H1 (cell line): ENCODE data around the gene SH3PXD2A. TPM values are rescaled to one million over a fixed set of nuclear protein-coding genes. Genes with fewer than 3 reads are reported as not detected.
A peak's percentile ranks its signal among the peaks of the same experiment; 100 is the strongest.

Experiments used
- CTCF ChIA-PET: fragments of 300-600 bp; sonication (Branson Sonifier 250); formaldehyde crosslinking; loops from one replicate; lab custom pipeline; 2021; ENCODE audit not compliant: partially characterized antibody; lab: Charles Lee
- POLR2A ChIA-PET: fragments of 300-600 bp; sonication (Branson Sonifier 250); formaldehyde crosslinking; loops from one replicate; lab custom pipeline; 2021; ENCODE audit warnings: inconsistent platforms; ENCODE audit not compliant: partially characterized antibody; lab: Charles Lee
- DNase-seq, 2 experiments: peaks; one replicate each; pipeline versions ENCODE4 v3.0.0 to v3.0.0-alpha.2; 2010 to 2022; ENCODE audit warnings: low spot score in 2 of 2, low read depth in 1 of 2, mixed read lengths in 1 of 2
- FAIRE-seq: peaks from 2 replicates; lab custom pipeline; 2011; peaks lifted over from hg19 to GRCh38; lab: Jason Lieb, UNC
- H2AFZ ChIP-seq: 2 replicates; pipeline ENCODE4 v1.8.1; 2012; ENCODE audit warnings: low read length, inconsistent platforms
- H2AK5ac ChIP-seq: 2 replicates; pipeline ENCODE4 v1.6.1; 2013; ENCODE audit warnings: low read depth, low read length
- H2BK120ac ChIP-seq: replicated peaks from 2 replicates; pipeline ENCODE3; 2013; ENCODE audit warnings: low read depth, low read length, inconsistent platforms
- H2BK12ac ChIP-seq: 2 replicates; pipeline ENCODE4 v1.6.1; 2013; ENCODE audit warnings: low read depth, low read length
- H2BK15ac ChIP-seq: 2 replicates; pipeline ENCODE4 v1.6.1; 2013; ENCODE audit warnings: low read length
- H2BK20ac ChIP-seq: 2 replicates; pipeline ENCODE4 v1.6.1; 2013; ENCODE audit warnings: low read length
- H2BK5ac ChIP-seq: 2 replicates; pipeline ENCODE4 v1.6.1; 2013; ENCODE audit warnings: low read depth, low read length
- H3K14ac ChIP-seq: 2 replicates; pipeline ENCODE4 v1.6.1; 2013; ENCODE audit warnings: inconsistent platforms; ENCODE audit not compliant: insufficient read length
- H3K18ac ChIP-seq: 2 replicates; pipeline ENCODE4 v1.6.1; 2013; ENCODE audit warnings: low read length; ENCODE audit errors: extremely low read depth
- H3K23ac ChIP-seq: 2 replicates; pipeline ENCODE4 v1.6.1; 2013; ENCODE audit warnings: inconsistent platforms; ENCODE audit not compliant: insufficient read length
- H3K23me2 ChIP-seq: 2 replicates; pipeline ENCODE4 v1.6.1; 2013; ENCODE audit warnings: low read depth, low read length
- H3K27ac ChIP-seq: 2 replicates; pipeline ENCODE4 v1.6.1; 2011; ENCODE audit warnings: low read depth, low read length, inconsistent platforms
- H3K27me3 ChIP-seq, 4 experiments: replicated peaks in 1 of 4; 1 replicate in 1 of 4; 2 replicates in 3 of 4; pipeline versions ENCODE4 v1.6.1 to v1.8.1; 2011 to 2013; ENCODE audit warnings: low read length in 3 of 4, mild to moderate bottlenecking in 3 of 4, inconsistent platforms in 2 of 4, mixed read lengths in 2 of 4, moderate library complexity in 1 of 4; ENCODE audit not compliant: control insufficient read depth in 3 of 4, insufficient read depth in 3 of 4; ENCODE audit errors: extremely low read depth in 1 of 4
- H3K36me3 ChIP-seq, 4 experiments: 2 replicates each; pipeline versions ENCODE4 v1.6.1 to v1.8.1; 2011 to 2013; ENCODE audit warnings: mild to moderate bottlenecking in 4 of 4, low read length in 3 of 4, moderate library complexity in 2 of 4, control low read depth in 1 of 4, inconsistent platforms in 1 of 4; ENCODE audit not compliant: insufficient read depth in 4 of 4, control insufficient read depth in 2 of 4
- H3K4ac ChIP-seq: replicated peaks from 2 replicates; pipeline ENCODE3; 2013; ENCODE audit warnings: low read length, low read depth, mixed read lengths, inconsistent platforms; ENCODE audit not compliant: insufficient read length
- H3K4me1 ChIP-seq, 4 experiments: replicated peaks in 1 of 4; 1 replicate in 1 of 4; 2 replicates in 3 of 4; pipeline versions ENCODE4 v1.6.1 to v1.8.1; 2011 to 2013; ENCODE audit warnings: low read length in 3 of 4, inconsistent platforms in 2 of 4, mixed read lengths in 1 of 4; ENCODE audit not compliant: insufficient read depth in 4 of 4, control insufficient read depth in 3 of 4
- H3K4me2 ChIP-seq, 2 experiments: 2 replicates each; pipeline versions ENCODE4 v1.6.1 to v1.8.1; 2011 to 2013; ENCODE audit warnings: low read depth in 2 of 2, low read length in 2 of 2, control low read depth in 1 of 2, inconsistent platforms in 1 of 2, mild to moderate bottlenecking in 1 of 2; ENCODE audit not compliant: insufficient read depth in 1 of 2
- H3K4me3 ChIP-seq, 4 experiments: fragments of 200-600, 300-600 bp in 1 of 4; sonication (generic), shearing (Covaris generic), sonication (Bioruptor Twin) in 1 of 4; 2 replicates each; pipeline versions ENCODE4 v1.5.1 to v1.8.1; 2011 to 2016; ENCODE audit warnings: low read length in 4 of 4, low read depth in 3 of 4, control low read depth in 2 of 4, inconsistent platforms in 2 of 4, mild to moderate bottlenecking in 2 of 4, mixed read lengths in 1 of 4, moderate library complexity in 1 of 4; ENCODE audit not compliant: insufficient read depth in 2 of 4; ENCODE audit errors: extremely low read depth in 1 of 4
- H3K56ac ChIP-seq: replicated peaks from 2 replicates; pipeline ENCODE3; 2013; ENCODE audit warnings: low read depth, mild to moderate bottlenecking, mixed read lengths, low read length, inconsistent platforms; ENCODE audit not compliant: insufficient read length
- H3K79me1 ChIP-seq: 2 replicates; pipeline ENCODE4 v1.6.1; 2013; ENCODE audit warnings: low read depth, low read length, control low read depth
- H3K79me2 ChIP-seq, 2 experiments: 2 replicates each; pipeline versions ENCODE4 v1.6.1 to v1.8.1; 2012 to 2013; ENCODE audit warnings: low read length in 2 of 2, mild to moderate bottlenecking in 2 of 2, inconsistent platforms in 1 of 2; ENCODE audit not compliant: insufficient read depth in 2 of 2, control insufficient read depth in 1 of 2
- H3K9ac ChIP-seq, 4 experiments: replicated peaks in 1 of 4; 1 replicate in 1 of 4; 2 replicates in 3 of 4; pipeline versions ENCODE4 v1.6.1 to v1.8.1; 2011 to 2013; ENCODE audit warnings: low read depth in 3 of 4, low read length in 3 of 4, control low read depth in 2 of 4, mild to moderate bottlenecking in 2 of 4, moderate library complexity in 2 of 4, inconsistent platforms in 1 of 4; ENCODE audit errors: extremely low read depth in 1 of 4
- H3K9me3 ChIP-seq, 2 experiments: 2 replicates each; pipeline versions ENCODE4 v1.6.1 to v1.8.1; 2012 to 2013; ENCODE audit warnings: mild to moderate bottlenecking in 2 of 2, moderate library complexity in 2 of 2, control low read depth in 1 of 2, inconsistent platforms in 1 of 2, low read depth in 1 of 2, low read length in 1 of 2, mixed read lengths in 1 of 2; ENCODE audit not compliant: insufficient read depth in 2 of 2
- H4K20me1 ChIP-seq, 2 experiments: replicated peaks in 1 of 2; 2 replicates each; pipeline versions ENCODE3 to v1.8.1; 2011 to 2013; ENCODE audit warnings: inconsistent platforms in 2 of 2, low read length in 2 of 2, mild to moderate bottlenecking in 1 of 2; ENCODE audit not compliant: insufficient read depth in 2 of 2, control insufficient read depth in 1 of 2
- H4K5ac ChIP-seq: 2 replicates; pipeline ENCODE4 v1.6.1; 2013; ENCODE audit warnings: low read length, low read depth, mixed read lengths, inconsistent platforms; ENCODE audit not compliant: insufficient read length
- H4K8ac ChIP-seq: 2 replicates; pipeline ENCODE4 v1.8.0; 2013; ENCODE audit warnings: mild to moderate bottlenecking, moderate library complexity, low read length, inconsistent platforms; ENCODE audit not compliant: insufficient read depth; ENCODE audit errors: extremely low read depth
- H4K91ac ChIP-seq: replicated peaks from 2 replicates; pipeline ENCODE3; 2013; ENCODE audit warnings: low read length, mixed read lengths, inconsistent platforms; ENCODE audit not compliant: insufficient read length
- CREB1 ChIP-seq: IDR thresholded peaks from 2 replicates; pipeline ENCODE4 v1.6.1; 2012; ENCODE audit warnings: inconsistent platforms
- NANOG ChIP-seq: IDR thresholded peaks from 2 replicates; pipeline ENCODE4 v1.6.1; 2011; ENCODE audit warnings: low read length, low read depth, mild to moderate bottlenecking, inconsistent platforms; ENCODE audit not compliant: insufficient read depth, poor library complexity, severe bottlenecking
- TAF7 ChIP-seq: optimal IDR thresholded peaks from 2 replicates; pipeline ENCODE3; 2011; ENCODE audit warnings: low read depth, mild to moderate bottlenecking, inconsistent platforms, low read length, moderate library complexity, borderline replicate concordance
- WGBS, 2 experiments: shearing (Covaris generic) in 1 of 2; methylation state at CpG; one replicate each; pipeline versions ENCODE4 v1.1.6 to v1.1.7; 2013 to 2015; ENCODE audit warnings: low lambda C conversion rate in 2 of 2, mixed read lengths in 2 of 2, inconsistent platforms in 1 of 2, low coverage in 1 of 2, missing lambda C conversion rate in 1 of 2; ENCODE audit not compliant: insufficient replicate concordance in 2 of 2, insufficient coverage in 1 of 2, insufficient read length in 1 of 2; ENCODE audit errors: extremely low coverage in 1 of 2, missing lambda C conversion rate in 1 of 2; 5-methylcytosine and 5-hydroxymethylcytosine counted together
- polyA plus RNA-seq, 7 experiments: library from polyadenylated mRNA; depleted of rRNA in 3 of 7; stranded (reverse) in 5 of 7; unstranded in 2 of 7; fragments of >200 nt in 5 of 7; fragments of 200-250 nt in 2 of 7; gene quantifications; 1 replicate in 5 of 7; 2 replicates in 1 of 7; 4 replicates in 1 of 7; pipeline versions ENCODE4 v1.2.1 to v1.2.3, GENCODE V29; 2011 to 2013; ENCODE audit warnings: missing spikeins in 2 of 7, mixed read lengths in 2 of 7
- total RNA-seq: library from RNA; stranded (reverse); fragmentation: NEBNext Ultra II Directional; extraction: Animal tissue kit (Norgen Biotek cat#: 25700); gene quantifications from 2 replicates; pipeline ENCODE4 v1.2.1, GENCODE V29; 2021

The SH3PXD2A gene
- total and polyA plus RNA-seq, 2 of the 8 experiments (the other 6 are each of a cell fraction or from before 2014, with no cell fraction given), result 5.4 to 16.3 TPM

DNA sequence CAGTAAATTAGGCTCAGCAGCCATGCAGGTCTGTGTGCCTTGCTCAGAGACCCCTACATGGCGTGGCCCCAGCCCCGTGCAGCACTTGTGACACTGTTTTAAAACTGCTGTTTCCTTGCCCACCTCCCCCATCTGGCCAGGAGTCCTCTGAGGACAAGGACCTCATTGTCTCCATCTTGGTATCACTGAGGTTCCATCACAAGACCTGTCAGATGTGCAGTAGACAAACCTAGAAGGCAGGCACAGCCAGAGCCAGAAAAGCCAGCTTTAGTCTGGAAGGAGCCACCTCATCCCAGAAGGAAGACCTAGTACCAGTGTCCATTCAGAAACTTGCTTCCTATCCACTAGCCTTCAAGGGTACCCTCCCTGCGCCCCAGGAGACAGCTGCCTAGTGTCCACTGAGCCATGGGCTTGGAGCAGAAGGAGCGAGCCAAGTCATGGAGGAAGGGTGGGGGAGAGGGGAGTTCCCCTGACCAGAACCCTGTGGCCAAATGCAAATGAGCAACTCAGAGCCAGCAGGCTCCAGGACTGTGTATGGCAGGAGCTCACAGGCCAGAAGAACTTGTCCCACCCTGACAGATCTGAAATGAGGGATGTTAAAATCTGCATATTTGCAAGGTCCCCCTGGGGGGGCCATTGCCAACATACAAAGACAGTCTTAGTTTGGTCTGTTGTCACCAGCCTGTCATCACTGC is 176.1 kb downstream of the SH3PXD2A start:
- Histone ChIP-seq H3K14ac (no peak overlapping the region), H4K91ac (no peak overlapping the region), H3K18ac (no peak overlapping the region), H2BK15ac (peak overlapping the region; percentile 53), H2BK5ac (no peak overlapping the region), H2BK12ac (peak overlapping the region; percentile 50; the same call in 1 of the 2 replicates), H3K4me1 (peaks cover 0 to 8% (median 4%) of the 10 kb centered on the region in 4 experiments; a peak in 6 of 7 replicates), H3K79me1 (no peaks in the 10 kb centered on the region), H2AFZ (no peak overlapping the region), H3K27me3 (no peaks in the 10 kb centered on the region; a peak in 1 of 7 replicates), H4K20me1 (no peaks in the 10 kb centered on the region), H3K4me2 (no peak overlapping the region), H3K4me3 (no peak overlapping the region), H3K9ac (no peak overlapping the region), H4K5ac (no peak overlapping the region), H3K27ac (no peak overlapping the region), H3K79me2 (no peaks in the 10 kb centered on the region), H3K9me3 (no peaks in the 10 kb centered on the region), H2BK20ac (0 out of 2 replicates have a peak overlapping the region, but pooled peaks have one; percentile 80), H3K56ac (no peak overlapping the region), H2BK120ac (no peak overlapping the region), H2AK5ac (no peak overlapping the region), H3K36me3 (no peaks in the 10 kb centered on the region), H3K23ac (no peak overlapping the region), H3K4ac (no peak overlapping the region), H4K8ac (no peak overlapping the region; the same call in 1 of the 2 replicates), H3K23me2 (no peaks in the 10 kb centered on the region)
- CTCF ChIA-PET, result interaction anchor here (0.6 to 15.0 kb wide), 16 partner anchors 8 to 175 kb away, joined by 3 to 448 read pairs (median 4); no protein-coding TSS in a partner anchor
- WGBS, 2 experiments, result 88% methylated on average over 4 of the region's 4 CpGs; no CpG with 5 or more reads in 1 of the 2 experiments
- no peak for FAIRE-seq
- DNase-seq, result no peak
- no peak for TF ChIP-seq NANOG
- no peak for TF ChIP-seq CREB1
- TF ChIP-seq TAF7, result no peak
- POLR2A ChIA-PET, result interaction anchor here (0.8 to 1.4 kb wide), 3 partner anchors 19 to 81 kb away, joined by 3 read pairs; no protein-coding TSS in a partner anchor
